ENCODE results near the gene FBXO48. TPM values are rescaled to one million over a fixed set of nuclear protein-coding genes. Genes with fewer than 3 reads are reported as not detected.

Gene FBXO48
- total RNA-seq, 4 donors from 2014 or later: 0.61 to 0.95 (median 0.64) TPM

Other genes with a start within 250 kb of the FBXO48 start
- 10 to 100 TPM; 25.8 to 32.7 (median 28.2) TPM for gene PPP3R1, start 214.8 kb downstream of the FBXO48 start, total RNA-seq
- 10 to 100 TPM in 1 of 4 donors, 1 to 10 TPM in 2, under 1 TPM in 1; 0.61 to 21.4 (median 5.0) TPM for gene CNRIP1, start 147.3 kb downstream of the FBXO48 start, total RNA-seq
- gene PLEK, start 102.0 kb downstream of the FBXO48 start, total RNA-seq: 1 to 10 TPM in 3 of 4 donors, under 1 TPM in 1; 0.34 to 8.2 (median 3.4) TPM
- 1 to 10 TPM; 3.2 to 9.5 (median 4.7) TPM for gene APLF, start 291 bp upstream of the FBXO48 start, total RNA-seq
- not detected for gene PROKR1, start 176.3 kb upstream of the FBXO48 start, total RNA-seq

Data from esophagus squamous epithelium (tissue), 4 donors.